ENCODE measurements around the gene ACSS2. TPM values are rescaled to one million over a fixed set of nuclear protein-coding genes. Genes with fewer than 3 reads are reported as not detected.

ACSS2 gene
- total RNA-seq, 1 donor from 2014 or later = 18.7 TPM

GRCh38 chr20:34884260-34884659 lies 7.8 kb downstream of the ACSS2 start:
- H3K27me3 ChIP-seq (ENCODE audit: insufficient read depth, low read length) = no peaks in the 10 kb centered on the region
- no peak overlapping the region for H3K9ac ChIP-seq (ENCODE audit: low read length)
- no peak overlapping the region for H3K4me3 Mint-ChIP-seq (ENCODE audit: unreplicated experiment)
- H3K79me2 ChIP-seq (ENCODE audit: insufficient read depth, low read length) = no peaks in the 10 kb centered on the region
- no peaks in the 10 kb centered on the region for H3K9me3 Mint-ChIP-seq (ENCODE audit: unreplicated experiment)
- FAIRE-seq (no peak), DNase-seq (ENCODE audit: low read depth) (no peak)
- no peaks in the 10 kb centered on the region for H3K9me3 ChIP-seq (ENCODE audit: insufficient read depth, low read depth, low read length)
- H2AFZ ChIP-seq (ENCODE audit: low read depth, low read length) = no peak overlapping the region
- H3K27me3 Mint-ChIP-seq (ENCODE audit: low read depth, unreplicated experiment) = no peaks in the 10 kb centered on the region
- no peak overlapping the region for H3K27ac ChIP-seq (ENCODE audit: low read depth, low read length)
- no peaks in the 10 kb centered on the region for H3K36me3 Mint-ChIP-seq (ENCODE audit: low read depth, unreplicated experiment)
- H4K20me1 ChIP-seq (ENCODE audit: insufficient read depth, low read length) = peaks cover 4% of the 10 kb centered on the region
- H3K4me3 ChIP-seq (ENCODE audit: insufficient read depth, low read depth, low read length) = no peak overlapping the region
- no peaks in the 10 kb centered on the region for H3K36me3 ChIP-seq (ENCODE audit: insufficient read depth, low read length)
- no peaks in the 10 kb centered on the region for H3K4me1 Mint-ChIP-seq (ENCODE audit: low read depth, unreplicated experiment)
- H3K27ac Mint-ChIP-seq (ENCODE audit: unreplicated experiment) = no peak overlapping the region
- H3K4me2 ChIP-seq (ENCODE audit: low read length) = no peak overlapping the region
- no peaks in the 10 kb centered on the region for H3K4me1 ChIP-seq (ENCODE audit: insufficient read depth, low read length)
- TF ChIP-seq CTCF (IDR thresholded peaks at IDR 0.05; ENCODE audit: insufficient read depth, low read depth, low read length) = no peak
- TF ChIP-seq EZH2 (IDR thresholded peaks at IDR 0.05; ENCODE audit: insufficient read depth, low read length) = no peak

GRCh38 chr20:34886122-34886521 lies 9.7 kb downstream of the ACSS2 start:
- no peaks in the 10 kb centered on the region for H3K4me1 Mint-ChIP-seq (ENCODE audit: low read depth, unreplicated experiment)
- H3K27me3 Mint-ChIP-seq (ENCODE audit: low read depth, unreplicated experiment) = no peaks in the 10 kb centered on the region
- H3K36me3 Mint-ChIP-seq (ENCODE audit: low read depth, unreplicated experiment) = no peaks in the 10 kb centered on the region
- H3K4me3 ChIP-seq (ENCODE audit: insufficient read depth, low read depth, low read length) = no peak overlapping the region
- H3K4me1 ChIP-seq (ENCODE audit: insufficient read depth, low read length) = no peaks in the 10 kb centered on the region
- no peak overlapping the region for H3K4me3 Mint-ChIP-seq (ENCODE audit: unreplicated experiment)
- no peak overlapping the region for H3K27ac ChIP-seq (ENCODE audit: low read depth, low read length)
- DNase-seq (ENCODE audit: low read depth) (no peak), FAIRE-seq (no peak)
- no peak overlapping the region for H3K4me2 ChIP-seq (ENCODE audit: low read length)
- TF ChIP-seq CTCF (IDR thresholded peaks at IDR 0.05; ENCODE audit: insufficient read depth, low read depth, low read length) = no peak
- TF ChIP-seq EZH2 (IDR thresholded peaks at IDR 0.05; ENCODE audit: insufficient read depth, low read length) = no peak
- no peaks in the 10 kb centered on the region for H3K36me3 ChIP-seq (ENCODE audit: insufficient read depth, low read length)
- H4K20me1 ChIP-seq (ENCODE audit: insufficient read depth, low read length) = no peaks in the 10 kb centered on the region
- no peak overlapping the region for H2AFZ ChIP-seq (ENCODE audit: low read depth, low read length)
- H3K27me3 ChIP-seq (ENCODE audit: insufficient read depth, low read length) = no peaks in the 10 kb centered on the region
- H3K9ac ChIP-seq (ENCODE audit: low read length) = no peak overlapping the region
- H3K79me2 ChIP-seq (ENCODE audit: insufficient read depth, low read length) = no peaks in the 10 kb centered on the region
- H3K27ac Mint-ChIP-seq (ENCODE audit: unreplicated experiment) = no peak overlapping the region
- no peaks in the 10 kb centered on the region for H3K9me3 ChIP-seq (ENCODE audit: insufficient read depth, low read depth, low read length)
- no peaks in the 10 kb centered on the region for H3K9me3 Mint-ChIP-seq (ENCODE audit: unreplicated experiment)

- no peaks in the 10 kb centered on the region for H3K27me3 Mint-ChIP-seq (ENCODE audit: low read depth, unreplicated experiment)
Observed at GRCh38 chr20:34887023-34887422, 10.6 kb downstream of the ACSS2 start.

More at GRCh38 chr20:34887023-34887422, 10.6 kb downstream of the ACSS2 start:
- no peaks in the 10 kb centered on the region for H3K27me3 ChIP-seq (ENCODE audit: insufficient read depth, low read length)
- no peaks in the 10 kb centered on the region for H3K36me3 ChIP-seq (ENCODE audit: insufficient read depth, low read length)
- peaks cover 1% of the 10 kb centered on the region for H3K4me1 Mint-ChIP-seq (ENCODE audit: low read depth, unreplicated experiment)
- no peak overlapping the region for H3K27ac Mint-ChIP-seq (ENCODE audit: unreplicated experiment)
- no peak overlapping the region for H3K27ac ChIP-seq (ENCODE audit: low read depth, low read length)
- no peak overlapping the region for H3K4me2 ChIP-seq (ENCODE audit: low read length)
- no peaks in the 10 kb centered on the region for H3K9me3 ChIP-seq (ENCODE audit: insufficient read depth, low read depth, low read length)
- FAIRE-seq (no peak), DNase-seq (ENCODE audit: low read depth) (no peak)
- H3K36me3 Mint-ChIP-seq (ENCODE audit: low read depth, unreplicated experiment) = no peaks in the 10 kb centered on the region
- TF ChIP-seq EZH2 (IDR thresholded peaks at IDR 0.05; ENCODE audit: insufficient read depth, low read length) (no peak), CTCF (IDR thresholded peaks at IDR 0.05; ENCODE audit: insufficient read depth, low read depth, low read length) (no peak)
- no peaks in the 10 kb centered on the region for H4K20me1 ChIP-seq (ENCODE audit: insufficient read depth, low read length)
- no peaks in the 10 kb centered on the region for H3K9me3 Mint-ChIP-seq (ENCODE audit: unreplicated experiment)
- no peak overlapping the region for H2AFZ ChIP-seq (ENCODE audit: low read depth, low read length)
- H3K9ac ChIP-seq (ENCODE audit: low read length) = no peak overlapping the region
- no peak overlapping the region for H3K4me3 Mint-ChIP-seq (ENCODE audit: unreplicated experiment)
- no peak overlapping the region for H3K4me3 ChIP-seq (ENCODE audit: insufficient read depth, low read depth, low read length)
- no peaks in the 10 kb centered on the region for H3K79me2 ChIP-seq (ENCODE audit: insufficient read depth, low read length)
- no peaks in the 10 kb centered on the region for H3K4me1 ChIP-seq (ENCODE audit: insufficient read depth, low read length)
